Measurements from ENCODE around the gene IL17C. TPM values are rescaled to one million over a fixed set of nuclear protein-coding genes. Genes with fewer than 3 reads are reported as not detected.

Gene IL17C
- total and polyA plus RNA-seq, 9 of the 15 experiments (the other 6 are each of a cell fraction or from before 2014, with no cell fraction given): not detected

DNA sequence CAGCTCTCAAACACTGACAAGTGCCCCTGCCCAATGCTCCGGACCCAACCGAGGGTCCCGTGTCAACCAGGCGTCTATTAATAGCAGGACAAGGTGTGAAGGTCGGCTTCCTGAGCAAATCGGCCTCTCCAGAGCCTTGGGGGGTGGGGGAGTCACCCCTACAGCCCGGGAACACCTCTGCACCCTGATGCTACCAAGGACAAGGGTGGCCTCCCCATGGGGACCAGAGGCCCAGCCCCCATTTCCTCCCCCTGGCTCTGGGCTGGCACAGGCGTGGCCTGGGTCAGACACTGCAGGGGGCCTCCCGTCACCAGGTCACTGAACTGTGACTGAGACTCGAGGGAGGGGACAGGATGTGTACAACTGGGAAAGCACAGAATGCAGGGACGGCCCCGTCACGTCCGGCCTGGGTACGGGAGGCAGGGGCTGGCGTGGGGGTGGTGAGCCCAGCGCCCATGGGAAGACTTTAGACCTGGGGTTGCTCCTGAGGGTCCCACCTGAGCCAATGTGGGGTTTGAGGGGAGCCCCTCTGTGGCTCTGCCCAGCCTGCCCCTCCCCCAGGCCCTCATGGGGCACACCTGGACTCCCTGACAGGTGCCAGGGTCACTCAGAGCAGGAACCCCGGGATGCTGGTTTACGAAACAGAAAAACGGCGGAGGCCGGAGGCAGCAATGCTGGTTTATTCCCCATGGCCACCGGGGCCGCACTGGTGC is 13.1 kb downstream of the IL17C start (continued):
- TF ChIP-seq PYGO2 (tag; IDR thresholded peaks at IDR 0.05) (no peak), POU5F1 (IDR thresholded peaks at IDR 0.05; ENCODE audit: borderline replicate concordance, low read depth, low read length, partially characterized antibody) (no peak), ZNF12 (CRISPR knock-in tag; IDR thresholded peaks at IDR 0.05) (no peak), FUS (optimal IDR thresholded peaks at IDR 0.05; ENCODE audit: low read depth, low read length) (no peak), ZNF175 (CRISPR knock-in tag; IDR thresholded peaks at IDR 0.05; ENCODE audit: low read depth) (0 out of 2 replicates have a peak, but pooled peaks have one; percentile 43), MCM2 (IDR thresholded peaks at IDR 0.05; ENCODE audit: low read depth) (no peak), E2F5 (CRISPR knock-in tag; IDR thresholded peaks at IDR 0.05) (no peak), SRSF1 (IDR thresholded peaks at IDR 0.05; ENCODE audit: low read depth, low read length) (peak; percentile 61; the same call in 1 of the 2 replicates), POLR2AphosphoS2 (IDR thresholded peaks at IDR 0.05; ENCODE audit: low read length) (no peak), ZNF217 (CRISPR knock-in tag; IDR thresholded peaks at IDR 0.05) (no peak), RREB1 (CRISPR knock-in tag; IDR thresholded peaks at IDR 0.05) (0 out of 2 replicates have a peak, but pooled peaks have one; percentile 10), PRMT5 (CRISPR knock-in tag; IDR thresholded peaks at IDR 0.05) (no peak)
- TF ChIP-seq, protein P1, sequence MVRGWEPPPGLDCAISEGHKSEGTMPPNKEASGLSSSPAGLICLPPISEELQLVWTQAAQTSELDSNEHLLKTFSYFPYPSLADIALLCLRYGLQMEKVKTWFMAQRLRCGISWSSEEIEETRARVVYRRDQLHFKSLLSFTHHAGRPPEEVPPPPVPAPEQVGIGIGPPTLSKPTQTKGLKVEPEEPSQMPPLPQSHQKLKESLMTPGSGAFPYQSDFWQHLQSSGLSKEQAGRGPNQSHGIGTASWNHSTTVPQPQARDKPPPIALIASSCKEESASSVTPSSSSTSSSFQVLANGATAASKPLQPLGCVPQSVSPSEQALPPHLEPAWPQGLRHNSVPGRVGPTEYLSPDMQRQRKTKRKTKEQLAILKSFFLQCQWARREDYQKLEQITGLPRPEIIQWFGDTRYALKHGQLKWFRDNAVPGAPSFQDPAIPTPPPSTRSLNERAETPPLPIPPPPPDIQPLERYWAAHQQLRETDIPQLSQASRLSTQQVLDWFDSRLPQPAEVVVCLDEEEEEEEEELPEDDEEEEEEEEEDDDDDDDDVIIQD (CRISPR knock-in tag; IDR thresholded peaks at IDR 0.05): no peak

Measured in K562 (cell line).